Activated naive CD8-positive, alpha-beta T cell treated with anti-CD3 and anti-CD28 coated beads, Interleukin-2, amount 50 U/mL, for 24 hours (primary cell): ENCODE measurements around the gene ZBTB4.
"Not testable (repeated sequence)": the region's sequence is repeated elsewhere in the genome, so short reads cannot be mapped to it uniquely, and the experiment has no call there.

ENCODE experiments used
- ATAC-seq: fragments of 150-1000 bp; cut with Tn5 transposase; one replicate; pipeline ENCODE4 v1.10.0; 2021
- DNase-seq: peaks from one replicate; pipeline ENCODE4 v3.0.0; 2021
- H3K27ac Mint-ChIP-seq: one replicate; pipeline ENCODE4 v1.8.0; 2021; ENCODE audit warnings: mild to moderate bottlenecking, mixed read lengths
- H3K27me3 Mint-ChIP-seq: one replicate; pipeline ENCODE4 v1.8.0; 2021; ENCODE audit warnings: mixed read lengths
- H3K36me3 Mint-ChIP-seq: one replicate; pipeline ENCODE4 v1.8.0; 2021; ENCODE audit warnings: low read depth, mixed read lengths
- H3K4me1 Mint-ChIP-seq: one replicate; pipeline ENCODE4 v1.8.0; 2021; ENCODE audit warnings: mixed read lengths
- H3K4me3 Mint-ChIP-seq: one replicate; pipeline ENCODE4 v1.8.0; 2021; ENCODE audit warnings: mild to moderate bottlenecking, moderate library complexity, mixed read lengths
- H3K9me3 Mint-ChIP-seq: one replicate; pipeline ENCODE4 v1.8.0; 2021; ENCODE audit warnings: mixed read lengths

ZBTB4 gene

DNA sequence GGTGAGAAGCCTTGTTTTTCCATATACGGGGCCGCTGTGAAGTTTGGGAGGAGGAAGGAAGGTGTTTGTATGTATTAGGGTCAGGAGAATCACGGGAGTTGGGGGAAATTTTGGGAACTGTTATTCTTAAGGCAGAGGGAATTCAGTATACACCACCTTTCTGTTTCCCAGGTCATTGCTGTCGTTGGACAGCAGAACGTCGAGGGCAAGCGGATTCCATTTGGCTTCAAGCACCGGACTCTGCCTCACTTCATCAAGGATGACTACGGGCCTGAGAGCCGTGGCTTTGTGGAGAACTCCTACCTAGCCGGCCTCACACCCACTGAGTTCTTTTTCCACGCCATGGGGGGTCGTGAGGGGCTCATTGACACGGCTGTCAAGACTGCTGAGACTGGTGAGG is 22.3 kb upstream of the ZBTB4 start:
- no peak for ATAC-seq

GRCh38 chr17:7499161-7499560 is 19.7 kb upstream of the ZBTB4 start:
- Mint-ChIP-seq H3K36me3 (peaks cover 74% of the 10 kb centered on the region), H3K4me1 (peaks cover 2% of the 10 kb centered on the region), H3K9me3 (no peaks in the 10 kb centered on the region), H3K27ac (no peak overlapping the region), H3K27me3 (no peaks in the 10 kb centered on the region), H3K4me3 (no peak overlapping the region)
- no peak for DNase-seq
- ATAC-seq, result no peak

More for the DNA sequence above, 22.3 kb upstream of the ZBTB4 start:
- Mint-ChIP-seq H3K27ac (no peak overlapping the region), H3K4me3 (no peak overlapping the region), H3K9me3 (no peaks in the 10 kb centered on the region), H3K36me3 (peaks cover 77% of the 10 kb centered on the region), H3K27me3 (no peaks in the 10 kb centered on the region), H3K4me1 (no peaks in the 10 kb centered on the region)
- DNase-seq, result no peak

DNA sequence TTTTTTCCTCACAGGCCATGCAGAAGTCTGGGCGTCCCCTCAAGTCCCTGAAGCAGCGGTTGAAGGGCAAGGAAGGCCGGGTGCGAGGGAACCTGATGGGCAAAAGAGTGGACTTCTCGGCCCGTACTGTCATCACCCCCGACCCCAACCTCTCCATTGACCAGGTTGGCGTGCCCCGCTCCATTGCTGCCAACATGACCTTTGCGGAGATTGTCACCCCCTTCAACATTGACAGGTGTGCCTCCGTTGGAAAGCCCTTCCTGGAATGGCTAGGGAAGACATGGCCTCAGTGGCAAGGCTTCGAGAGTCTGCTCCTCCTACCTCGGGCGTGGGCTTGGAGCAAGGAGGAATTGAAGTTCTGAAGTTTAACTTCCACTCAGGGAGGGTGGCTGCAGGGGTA is 18.2 kb upstream of the ZBTB4 start:
- Mint-ChIP-seq H3K4me1 (peaks cover 12% of the 10 kb centered on the region), H3K9me3 (no peaks in the 10 kb centered on the region), H3K27ac (no peak overlapping the region), H3K4me3 (no peak overlapping the region), H3K27me3 (no peaks in the 10 kb centered on the region), H3K36me3 (peaks cover 73% of the 10 kb centered on the region)
- ATAC-seq, result no peak
- DNase-seq, result no peak

DNA sequence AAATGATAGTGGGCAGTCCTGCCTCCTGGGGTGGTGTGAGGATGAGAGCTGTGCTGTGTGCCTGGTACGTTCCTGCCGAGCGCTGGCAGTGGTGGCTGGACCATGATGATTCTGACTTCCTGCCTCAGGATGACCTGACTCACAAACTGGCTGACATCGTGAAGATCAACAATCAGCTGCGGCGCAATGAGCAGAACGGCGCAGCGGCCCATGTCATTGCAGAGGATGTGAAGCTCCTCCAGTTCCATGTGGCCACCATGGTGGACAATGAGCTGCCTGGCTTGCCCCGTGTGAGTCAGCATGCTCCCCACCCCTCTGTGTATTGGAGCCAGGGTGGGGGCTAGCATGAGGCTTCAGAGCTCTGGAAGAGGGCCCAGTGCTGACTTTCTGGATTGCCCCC is 17.8 kb upstream of the ZBTB4 start:
- H3K36me3 Mint-ChIP-seq, result peaks cover 71% of the 10 kb centered on the region

GRCh38 chr17:7496470-7497183 is 17.2 kb upstream of the ZBTB4 start:
- DNase-seq (no peak), ATAC-seq (no peak)
- peaks cover 20% of the 10 kb centered on the region for H3K4me1 Mint-ChIP-seq
- H3K36me3 Mint-ChIP-seq, result peaks cover 68% of the 10 kb centered on the region
- H3K9me3 Mint-ChIP-seq, result no peaks in the 10 kb centered on the region
- H3K4me3 Mint-ChIP-seq, result no peak overlapping the region
- H3K27me3 Mint-ChIP-seq, result no peaks in the 10 kb centered on the region
- peak overlapping the region; percentile 22 for H3K27ac Mint-ChIP-seq

More for the DNA sequence above, 17.8 kb upstream of the ZBTB4 start:
- no peak for DNase-seq
- no peaks in the 10 kb centered on the region for H3K9me3 Mint-ChIP-seq
- no peaks in the 10 kb centered on the region for H3K27me3 Mint-ChIP-seq
- ATAC-seq, result no peak
- H3K4me1 Mint-ChIP-seq, result peaks cover 14% of the 10 kb centered on the region
- H3K4me3 Mint-ChIP-seq, result no peak overlapping the region
- no peak overlapping the region for H3K27ac Mint-ChIP-seq

GRCh38 chr17:7495906-7496434 is 16.5 kb upstream of the ZBTB4 start:
- DNase-seq (no peak), ATAC-seq (no peak)
- Mint-ChIP-seq H3K36me3 (peaks cover 65% of the 10 kb centered on the region), H3K27ac (peak overlapping the region; percentile 22), H3K4me3 (no peak overlapping the region), H3K9me3 (no peaks in the 10 kb centered on the region), H3K27me3 (no peaks in the 10 kb centered on the region), H3K4me1 (peaks cover 24% of the 10 kb centered on the region)

DNA sequence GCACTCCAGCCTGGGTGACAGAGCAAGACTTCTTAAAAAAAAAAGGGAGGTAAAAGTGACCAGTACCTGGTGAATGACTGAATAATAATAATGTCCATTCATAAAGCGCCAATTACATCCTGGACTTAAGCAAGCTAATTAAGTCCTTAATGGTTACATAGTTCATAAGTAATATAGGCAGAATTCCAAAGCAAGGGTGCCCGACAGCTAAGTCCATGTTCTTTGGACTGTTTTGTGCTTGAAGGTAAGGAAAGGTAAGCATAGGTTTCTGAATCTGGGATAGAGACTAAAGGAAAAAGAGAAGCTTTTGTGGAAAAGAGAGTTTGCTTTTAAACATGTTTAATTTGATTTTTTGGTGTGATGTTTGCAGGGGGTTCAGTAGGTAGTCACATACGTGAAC is 14.5 kb upstream of the ZBTB4 start:
- Mint-ChIP-seq H3K27me3 (no peaks in the 10 kb centered on the region), H3K36me3 (peaks cover 68% of the 10 kb centered on the region), H3K4me3 (no peak overlapping the region), H3K4me1 (peaks cover 37% of the 10 kb centered on the region), H3K27ac (no peak overlapping the region), H3K9me3 (no peaks in the 10 kb centered on the region)
- DNase-seq, result no peak
- no peak for ATAC-seq

DNA sequence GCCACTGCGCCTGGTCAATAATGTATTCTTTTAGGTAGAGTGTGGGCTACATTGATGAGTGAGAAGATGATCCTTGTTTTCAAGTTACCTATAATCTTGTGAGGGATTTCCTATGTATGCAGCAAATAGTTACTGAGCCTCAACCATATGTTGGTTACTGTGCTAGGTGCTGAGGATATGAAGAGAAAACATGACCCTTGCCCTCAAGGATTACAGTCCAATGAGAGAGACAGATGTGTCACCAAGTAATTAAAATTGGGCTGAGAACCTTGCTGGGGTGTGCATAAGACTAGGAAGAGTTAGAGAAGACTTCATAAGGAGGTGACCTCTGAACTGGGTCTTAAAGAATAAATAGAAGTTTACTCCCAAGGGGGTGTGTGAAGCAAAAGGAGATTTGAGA is 12.2 kb upstream of the ZBTB4 start:
- Mint-ChIP-seq H3K27ac (no peak overlapping the region), H3K4me1 (peaks cover 58% of the 10 kb centered on the region), H3K4me3 (no peak overlapping the region), H3K36me3 (peaks cover 67% of the 10 kb centered on the region), H3K9me3 (no peaks in the 10 kb centered on the region), H3K27me3 (no peaks in the 10 kb centered on the region)
- DNase-seq (no peak), ATAC-seq (no peak)

GRCh38 chr17:7490144-7490543 is 10.7 kb upstream of the ZBTB4 start:
- H3K27ac Mint-ChIP-seq, result no peak overlapping the region
- H3K36me3 Mint-ChIP-seq, result peaks cover 69% of the 10 kb centered on the region
- no peak overlapping the region for H3K4me3 Mint-ChIP-seq
- no peaks in the 10 kb centered on the region for H3K27me3 Mint-ChIP-seq
- ATAC-seq (no peak), DNase-seq (no peak)
- no peaks in the 10 kb centered on the region for H3K9me3 Mint-ChIP-seq
- H3K4me1 Mint-ChIP-seq, result peaks cover 67% of the 10 kb centered on the region

- peaks cover 2% of the 10 kb centered on the region for H3K27me3 Mint-ChIP-seq
- ATAC-seq (no peak), DNase-seq (no peak)
- peaks cover 72% of the 10 kb centered on the region for H3K4me1 Mint-ChIP-seq
- H3K36me3 Mint-ChIP-seq, result peaks cover 49% of the 10 kb centered on the region
- H3K4me3 Mint-ChIP-seq, result peak overlapping the region; percentile 99
- H3K9me3 Mint-ChIP-seq, result no peaks in the 10 kb centered on the region
- peak overlapping the region; percentile 57 for H3K27ac Mint-ChIP-seq
Measured at GRCh38 chr17:7486181-7486580, 6.8 kb upstream of the ZBTB4 start.

DNA sequence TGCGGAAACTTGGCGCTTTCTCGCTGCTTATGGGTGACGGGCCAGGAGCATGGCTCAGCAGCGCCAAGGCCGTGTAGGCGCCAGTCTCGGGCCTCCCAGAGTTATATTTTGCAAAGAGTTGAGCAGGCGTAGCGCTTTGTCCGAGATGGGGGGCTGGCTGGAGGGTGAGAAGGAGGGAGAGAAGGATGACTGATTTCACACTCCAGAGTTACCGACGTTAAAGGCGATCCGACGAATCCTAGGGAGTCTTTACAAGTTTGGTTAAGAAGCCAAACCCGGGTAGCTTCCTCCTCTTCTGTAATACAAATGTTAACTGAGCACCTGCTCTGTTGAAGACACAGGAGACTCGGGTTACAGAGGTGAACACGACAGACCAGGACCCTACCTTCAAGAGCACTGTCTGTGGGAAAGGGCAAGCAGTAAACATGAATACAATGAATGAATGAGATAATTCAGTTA is 5.5 kb upstream of the ZBTB4 start:
- Mint-ChIP-seq H3K4me1 (peaks cover 75% of the 10 kb centered on the region), H3K36me3 (peaks cover 43% of the 10 kb centered on the region), H3K27me3 (peaks cover 2% of the 10 kb centered on the region), H3K9me3 (no peaks in the 10 kb centered on the region), H3K4me3 (peak overlapping the region; percentile 99), H3K27ac (peak overlapping the region; percentile 100)
- ATAC-seq (no peak), DNase-seq (no peak)

GRCh38 chr17:7484067-7484918 is 4.9 kb upstream of the ZBTB4 start, which contains the start of gene POLR2A:
Gene POLR2A, plus strand, starts transcription at chr17:7484366.
- peak within 1 kb of the TSS; percentile 99 for H3K4me3 Mint-ChIP-seq
- no peaks in the 10 kb centered on the region for H3K9me3 Mint-ChIP-seq
- H3K36me3 Mint-ChIP-seq, result peaks cover 38% of the 10 kb centered on the region
- peaks cover 2% of the 10 kb centered on the region for H3K27me3 Mint-ChIP-seq
- peaks cover 75% of the 10 kb centered on the region for H3K4me1 Mint-ChIP-seq
- ATAC-seq (peak; percentile 66), DNase-seq (peak; percentile 98)
- peak within 1 kb of the TSS; percentile 100 for H3K27ac Mint-ChIP-seq

DNA sequence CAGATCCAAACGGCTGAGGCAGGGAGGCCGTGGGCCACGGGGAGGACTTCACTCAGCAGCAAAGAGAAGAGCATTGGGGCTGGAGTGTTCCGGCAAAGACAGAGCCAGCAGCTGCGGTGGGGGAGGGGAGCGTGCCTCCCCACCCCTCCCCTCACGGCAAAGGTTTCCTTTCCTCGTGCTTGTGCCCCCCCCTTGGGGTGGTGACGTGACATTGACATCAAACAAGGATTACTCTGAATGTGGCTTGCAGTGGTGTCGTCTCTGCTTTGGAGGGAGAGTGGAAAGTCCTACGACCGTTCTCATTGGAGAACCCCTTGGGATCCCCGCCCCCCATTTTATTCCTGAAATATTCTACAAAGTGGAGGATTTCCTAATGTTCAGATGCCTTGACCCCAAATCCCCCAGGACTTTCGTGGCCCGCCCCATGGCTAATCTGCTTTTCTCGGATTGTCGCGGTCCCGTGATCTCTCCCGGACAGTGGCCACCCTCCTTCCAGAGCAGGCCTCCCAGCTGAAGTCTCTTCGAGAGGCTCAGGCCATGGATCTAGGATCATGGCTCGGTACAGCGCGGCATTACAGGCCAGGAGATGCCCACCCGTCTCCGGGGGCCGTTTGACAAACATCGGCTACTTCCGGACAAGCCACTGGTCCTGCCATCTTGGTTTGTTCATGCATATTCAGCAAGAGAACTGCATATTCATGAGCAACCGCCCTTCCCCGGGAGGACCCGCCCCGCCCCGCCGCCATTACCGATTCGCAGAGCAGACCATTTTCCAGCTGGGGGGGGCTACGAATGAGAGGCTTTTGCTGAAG is 4.0 kb upstream of the ZBTB4 start:
- H3K9me3 Mint-ChIP-seq, result no peaks in the 10 kb centered on the region
- DNase-seq, result peak; percentile 95
- H3K4me3 Mint-ChIP-seq, result peak overlapping the region; percentile 99
- peak; percentile 61 for ATAC-seq
- peaks cover 31% of the 10 kb centered on the region for H3K36me3 Mint-ChIP-seq
- H3K4me1 Mint-ChIP-seq, result peaks cover 70% of the 10 kb centered on the region
- peaks cover 2% of the 10 kb centered on the region for H3K27me3 Mint-ChIP-seq
- H3K27ac Mint-ChIP-seq, result peak overlapping the region; percentile 100

- H3K27me3 Mint-ChIP-seq, H3K9me3 Mint-ChIP-seq, DNase-seq, ATAC-seq: not testable (repeated sequence)
- H3K4me1 Mint-ChIP-seq, result peaks cover 73% of the 10 kb centered on the region
- peak overlapping the region; percentile 99 for H3K4me3 Mint-ChIP-seq
- peak overlapping the region; percentile 100 for H3K27ac Mint-ChIP-seq
- peaks cover 27% of the 10 kb centered on the region for H3K36me3 Mint-ChIP-seq
Measured at GRCh38 chr17:7482742-7483088, 3.3 kb upstream of the ZBTB4 start.
